Measurements from ENCODE around the gene UNC5C. TPM values are rescaled to one million over a fixed set of nuclear protein-coding genes. Genes with fewer than 3 reads are reported as not detected.

Gene UNC5C
- total and polyA plus RNA-seq, 10 of the 15 experiments (the other 5 are each of a cell fraction or from before 2014, with no cell fraction given) = 0.02 to 2.0 (median 0.15) TPM; not detected in 1

GRCh38 chr4:95572304-95572991 lies 23.7 kb upstream of the UNC5C start:
- H3K4me1 ChIP-seq (ENCODE audit: control insufficient read depth, insufficient read depth, low read length) = no peaks in the 10 kb centered on the region
- intact Hi-C loops (cut with micrococcal nuclease; ENCODE audit: unreplicated experiment) (no loop called here), in situ Hi-C loops (cut with MboI) (no loop called here)
- BruUV-seq (replicated peaks) = no TSS peak
- no peak overlapping the region for H3K4me2 ChIP-seq (ENCODE audit: control insufficient read depth, insufficient read depth)
- no peak overlapping the region for H2AFZ ChIP-seq (ENCODE audit: control insufficient read depth, low read depth, low read length)
- RAD21 ChIA-PET (ENCODE audit: unreplicated experiment) = no interaction called here
- POLR2A ChIA-PET = no interaction called here
- CTCF ChIA-PET = no interaction called here
- FAIRE-seq (no peak), DNase-seq (ENCODE audit: low read depth, low spot score) (no peak), ATAC-seq (no peak)
- no peak overlapping the region for H3K27ac ChIP-seq (ENCODE audit: control insufficient read depth, insufficient read depth)
- no peaks in the 10 kb centered on the region for H3K9me3 ChIP-seq (replicated peaks; ENCODE audit: control insufficient read depth, insufficient read depth, low read length)
- H3K27me3 ChIP-seq (replicated peaks in 1 of 2; ENCODE audit: control insufficient read depth in 2 of 2, insufficient read depth in 2 of 2, low read length in 1 of 2) = no peaks in the 10 kb centered on the region
- H3K79me2 ChIP-seq (ENCODE audit: control insufficient read depth, insufficient read depth, low read length) = no peaks in the 10 kb centered on the region
- H4K20me1 ChIP-seq (ENCODE audit: control insufficient read depth, insufficient read depth) = no peaks in the 10 kb centered on the region
- SMC1A ChIA-PET (ENCODE audit: uncharacterized antibody, unreplicated experiment) = no interaction called here
- H3K4me3 ChIP-seq = no peak overlapping the region
- no peak overlapping the region for H3K9ac ChIP-seq (ENCODE audit: control insufficient read depth, insufficient read depth, low read length)
- H3K36me3 ChIP-seq (ENCODE audit: control insufficient read depth in 2 of 2, insufficient read depth in 2 of 2, low read length in 1 of 2) = no peaks in the 10 kb centered on the region
- WGBS (ENCODE audit: insufficient coverage, insufficient replicate concordance, low lambda C conversion rate, missing lambda C conversion rate) = 14% methylated on average over 6 of the region's 6 CpGs
- TF ChIP-seq PBX3 (IDR thresholded peaks at IDR 0.05; ENCODE audit: insufficient replicate concordance, low read depth, low read length) (no peak), TCF12 (IDR thresholded peaks at IDR 0.05; ENCODE audit: low read depth, low read length) (no peak), EP300 (IDR thresholded peaks at IDR 0.05; ENCODE audit: borderline replicate concordance in 1 of 2, control insufficient read depth in 1 of 2, low read depth in 2 of 2, low read length in 2 of 2) (no peak), IRF5 (IDR thresholded peaks at IDR 0.05; ENCODE audit: borderline replicate concordance) (no peak)

Data from GM12878 (cell line).